HG03432 (cell line): ENCODE results near the gene PHGDH.
A peak's percentile ranks its signal among the peaks of the same experiment; 100 is the strongest.

ENCODE experiments used
- ATAC-seq: cut with Tn5 transposase; IDR thresholded peaks from one replicate; pipeline ENCODE4 v1.9.1; 2021; ENCODE audit warnings: mild to moderate bottlenecking, moderate library complexity; ENCODE audit not compliant: unreplicated experiment

PHGDH gene

DNA sequence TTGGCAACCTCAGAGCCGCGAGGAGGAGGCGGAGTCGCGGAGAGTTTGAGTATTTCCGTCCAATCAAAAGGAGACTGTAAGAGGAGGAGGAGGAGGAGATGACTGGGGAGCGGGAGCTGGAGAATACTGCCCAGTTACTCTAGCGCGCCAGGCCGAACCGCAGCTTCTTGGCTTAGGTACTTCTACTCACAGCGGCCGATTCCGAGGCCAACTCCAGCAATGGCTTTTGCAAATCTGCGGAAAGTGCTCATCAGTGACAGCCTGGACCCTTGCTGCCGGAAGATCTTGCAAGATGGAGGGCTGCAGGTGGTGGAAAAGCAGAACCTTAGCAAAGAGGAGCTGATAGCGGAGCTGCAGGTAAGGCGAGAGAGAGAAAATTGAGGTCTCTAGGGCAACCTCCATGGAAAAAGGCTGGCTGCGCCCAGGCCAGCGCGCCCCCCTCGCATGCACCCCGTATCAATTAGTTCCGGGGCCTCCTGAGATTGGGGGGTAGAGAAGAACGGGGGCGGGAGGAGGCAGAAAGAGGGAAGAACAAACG is at the start of gene PHGDH:
Gene PHGDH (plus strand): TSS at position 131 of the 538 bp plus-strand sequence. CDS start 89 bp downstream, at position 220.
- peak; percentile 80 for ATAC-seq

DNA sequence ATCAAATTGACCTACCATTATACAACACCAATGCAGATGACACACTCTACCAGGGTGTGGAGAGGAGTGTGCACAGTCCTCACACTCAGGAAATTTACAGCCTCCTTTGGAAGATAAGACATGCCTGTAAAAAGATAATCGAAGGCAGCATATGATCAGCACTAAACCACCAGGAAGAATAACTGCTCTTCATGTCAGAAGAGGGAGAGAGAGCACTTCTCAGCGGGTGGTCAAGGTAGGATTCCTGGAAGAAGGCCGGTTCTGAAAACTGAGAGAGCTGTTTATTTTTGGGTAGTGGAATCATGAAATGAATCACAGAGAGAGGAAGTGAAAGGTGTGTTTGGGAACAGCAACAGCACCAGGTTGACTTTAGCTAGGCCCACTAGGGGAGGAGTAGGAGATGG is 49.7 kb upstream of the PHGDH start:
- ATAC-seq, result peak; percentile 85

GRCh38 chr1:119664067-119664466 is 47.7 kb upstream of the PHGDH start:
- ATAC-seq, result no peak

DNA sequence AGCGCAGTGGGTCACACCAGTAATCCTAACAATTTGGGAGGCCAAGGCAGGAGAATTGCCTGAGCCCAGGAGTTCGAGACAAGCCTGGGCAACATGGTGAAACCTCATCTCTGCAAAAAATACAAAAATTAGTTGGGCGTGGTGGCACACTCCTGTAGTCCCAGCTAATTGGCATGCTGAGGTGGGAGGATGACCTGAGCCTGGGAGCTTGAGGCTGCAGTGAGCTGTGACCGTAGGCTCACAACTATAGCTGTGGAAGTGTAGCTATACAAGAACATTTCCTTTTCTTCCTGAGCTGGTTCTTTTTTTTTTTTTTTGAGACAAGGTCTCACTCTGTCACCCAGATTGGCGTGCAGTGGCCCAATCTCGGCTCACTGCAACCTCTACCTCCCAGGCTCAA is 44.6 kb upstream of the PHGDH start:
- no peak for ATAC-seq

DNA sequence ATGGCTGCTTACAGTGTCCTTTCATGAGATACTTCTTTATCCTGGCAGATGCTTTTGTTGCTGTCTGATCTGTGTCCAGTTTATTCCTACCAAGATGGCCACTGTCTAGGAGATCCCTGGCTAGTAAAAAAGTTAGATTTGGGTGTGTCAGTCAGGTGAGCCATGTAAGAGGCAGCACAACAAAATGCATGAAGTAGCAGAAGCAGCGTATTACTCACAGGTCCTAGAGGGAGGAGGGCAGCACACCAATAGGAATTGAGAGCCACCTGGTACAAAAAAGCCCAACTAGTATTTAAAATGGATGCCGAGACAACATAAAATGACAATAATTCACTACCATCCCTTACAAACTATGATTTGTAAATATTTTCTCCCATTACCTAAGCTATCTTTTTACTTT is 40.8 kb upstream of the PHGDH start:
- ATAC-seq, result no peak

GRCh38 chr1:119673171-119673940 is 38.4 kb upstream of the PHGDH start:
- ATAC-seq, result no peak

GRCh38 chr1:119674111-119674526 is 37.6 kb upstream of the PHGDH start:
- ATAC-seq, result no peak

DNA sequence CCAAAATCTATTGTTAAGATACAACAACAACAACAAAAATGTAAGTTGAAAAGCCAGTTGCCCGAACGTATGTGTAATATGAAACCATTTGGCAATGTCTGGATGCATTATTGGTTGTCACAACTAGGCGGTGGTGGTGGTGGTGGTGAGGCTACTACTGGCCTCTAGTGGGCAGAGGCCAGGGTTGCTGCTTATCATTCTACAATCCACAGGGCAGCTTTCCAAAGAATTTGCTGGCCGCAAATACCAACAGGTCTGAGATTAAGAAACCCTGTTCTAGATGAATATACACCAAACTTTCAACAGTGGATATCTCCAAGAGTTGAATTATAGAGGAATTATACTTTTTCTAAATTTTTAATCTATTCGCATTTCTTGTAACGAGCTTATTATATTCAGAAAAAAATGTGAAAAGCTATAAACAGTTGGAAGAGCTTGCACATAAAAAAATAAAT is 36.9 kb upstream of the PHGDH start:
- no peak for ATAC-seq

GRCh38 chr1:119675349-119676345 is 36.1 kb upstream of the PHGDH start:
- peak; percentile 74 for ATAC-seq

DNA sequence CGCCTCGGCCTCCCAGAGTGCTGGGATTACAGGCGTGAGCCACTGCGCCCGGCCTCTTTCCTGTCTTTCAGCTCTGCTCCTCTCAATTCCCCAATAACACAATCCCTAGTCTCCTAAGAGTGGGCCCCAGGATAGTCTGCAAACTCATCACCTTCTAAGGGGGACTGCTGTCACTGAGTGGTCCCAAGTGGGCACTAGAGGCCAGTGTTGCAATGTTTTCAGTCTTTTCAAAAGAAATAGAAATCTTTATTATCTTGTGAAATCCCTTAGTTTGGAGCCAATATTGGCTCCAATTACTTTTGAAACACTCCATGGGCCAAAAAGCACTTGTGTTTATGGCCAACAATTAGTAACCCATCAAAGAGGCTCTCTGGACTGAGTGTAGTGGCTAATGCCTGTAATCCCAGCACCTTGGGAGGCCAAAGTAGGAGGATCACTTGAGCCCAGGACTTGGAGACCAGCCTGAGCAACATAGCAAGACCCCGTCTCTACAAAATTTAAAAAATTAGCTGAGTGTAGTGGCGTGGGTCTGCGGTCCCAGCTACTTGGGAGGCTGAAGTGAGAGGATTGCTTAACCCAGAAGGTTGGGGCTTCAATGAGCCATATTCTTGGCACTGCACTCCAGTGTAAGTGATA is 35.0 kb upstream of the PHGDH start:
- ATAC-seq, result no peak

DNA sequence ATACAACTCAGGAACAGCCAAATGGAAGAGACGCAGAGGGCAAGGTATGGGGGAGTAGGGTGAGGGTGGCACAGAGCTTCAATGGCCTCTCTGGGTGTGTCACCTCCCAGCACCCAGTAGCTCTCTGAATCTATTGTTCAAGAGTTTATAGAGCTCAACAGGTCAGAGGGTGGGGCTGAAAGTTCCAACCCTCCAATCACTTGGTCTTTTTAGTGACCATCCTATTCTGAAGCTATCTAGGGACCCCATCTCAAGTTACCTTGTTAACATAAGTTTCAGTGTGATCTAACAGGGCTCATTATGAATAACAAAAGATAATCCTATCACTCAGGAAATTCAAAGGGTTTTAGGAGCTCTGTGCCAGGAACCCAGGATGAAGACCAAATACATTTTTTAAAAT is 32.5 kb upstream of the PHGDH start:
- no peak for ATAC-seq

- ATAC-seq, result no peak
These were observed 31.5 kb upstream of the PHGDH start for GRCh38 chr1:119680193-119680592.

GRCh38 chr1:119680723-119681122 is 31.0 kb upstream of the PHGDH start:
- ATAC-seq, result no peak

GRCh38 chr1:119681560-119681959 is 30.2 kb upstream of the PHGDH start:
- no peak for ATAC-seq

GRCh38 chr1:119682141-119682540 is 29.6 kb upstream of the PHGDH start:
- no peak for ATAC-seq

GRCh38 chr1:119683893-119684292 is 27.8 kb upstream of the PHGDH start:
- no peak for ATAC-seq

- no peak for ATAC-seq
These were observed 25.1 kb upstream of the PHGDH start for GRCh38 chr1:119686661-119687060.

DNA sequence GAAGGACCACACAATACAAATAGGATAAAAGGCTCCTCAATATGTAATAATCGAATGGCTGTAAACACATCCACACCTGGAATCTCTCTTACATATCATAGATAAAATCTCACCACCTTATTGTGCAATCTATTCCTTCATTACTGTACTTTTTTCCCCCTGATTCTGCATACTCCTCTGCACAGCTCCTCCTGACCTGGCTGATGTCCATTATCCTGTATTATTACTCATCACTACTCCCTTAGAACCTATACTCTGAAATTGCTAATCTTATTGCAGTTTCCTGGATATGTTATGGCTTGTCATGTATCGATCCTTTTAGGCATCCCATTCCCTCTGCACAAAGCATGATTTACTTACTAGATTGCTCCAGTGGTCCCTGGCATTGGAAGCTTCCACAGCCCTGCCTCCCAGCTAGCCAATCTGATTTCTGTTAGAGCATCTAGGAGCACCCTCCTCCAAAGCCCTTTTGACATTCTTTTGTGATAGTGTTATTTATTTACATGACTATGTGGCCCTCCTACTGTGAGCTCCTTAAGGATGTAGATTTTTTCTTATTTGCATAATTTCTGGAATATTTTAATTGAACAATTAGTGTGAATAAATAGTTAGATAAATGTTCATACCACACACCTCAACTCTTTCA is 24.2 kb upstream of the PHGDH start:
- ATAC-seq, result no peak

- no peak for ATAC-seq
These were observed 22.9 kb upstream of the PHGDH start for GRCh38 chr1:119688810-119689209.

DNA sequence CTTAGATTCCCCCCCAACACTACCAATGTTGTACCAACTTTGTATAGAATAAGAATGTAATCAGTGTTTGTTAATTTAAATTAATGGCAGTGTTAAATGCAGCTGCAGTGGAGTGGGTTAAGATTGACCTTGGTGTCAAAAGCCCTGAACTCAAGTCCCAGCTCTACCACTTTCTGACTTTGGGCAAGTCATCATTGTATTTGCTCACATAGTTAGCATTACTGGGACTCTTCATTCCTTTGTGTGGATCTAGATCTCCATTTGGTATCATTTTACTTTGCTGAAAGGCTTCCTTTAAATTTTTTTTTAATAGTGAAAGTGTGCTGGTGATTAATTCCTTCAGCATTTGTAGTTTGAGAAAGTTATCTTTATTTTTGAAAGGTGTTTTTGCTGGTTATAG is 22.2 kb upstream of the PHGDH start:
- no peak for ATAC-seq
